ENCODE measurements around the gene PTPRR.
"Not testable (repeated sequence)": the region's sequence is repeated elsewhere in the genome, so short reads cannot be mapped to it uniquely, and the experiment has no call there.

PTPRR gene

DNA sequence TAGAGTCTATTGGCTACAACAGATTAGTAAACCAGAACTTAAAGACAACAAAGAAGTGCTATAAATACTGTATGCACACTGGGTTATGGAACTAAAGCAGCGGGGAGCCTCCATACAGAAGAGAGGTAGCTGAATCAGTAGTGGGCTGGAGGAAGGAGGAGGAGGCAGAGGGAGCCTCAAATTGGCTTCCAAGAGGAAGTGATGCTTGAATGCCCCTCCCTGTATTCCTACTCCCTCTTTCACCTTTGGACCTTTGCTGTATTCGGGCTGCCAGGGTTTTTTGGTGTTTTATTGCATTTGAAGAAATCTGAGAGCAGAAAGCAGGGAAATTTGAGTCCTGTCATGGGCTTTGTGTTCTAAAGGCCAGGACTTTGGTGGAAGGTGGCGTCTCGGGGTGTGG is 179.3 kb downstream of the PTPRR start:
- no peak for FAIRE-seq

GRCh38 chr12:70739756-70740155 is 180.8 kb downstream of the PTPRR start:
- FAIRE-seq: no peak

- FAIRE-seq: no peak
Measured at GRCh38 chr12:70736351-70737133, 184.0 kb downstream of the PTPRR start.

DNA sequence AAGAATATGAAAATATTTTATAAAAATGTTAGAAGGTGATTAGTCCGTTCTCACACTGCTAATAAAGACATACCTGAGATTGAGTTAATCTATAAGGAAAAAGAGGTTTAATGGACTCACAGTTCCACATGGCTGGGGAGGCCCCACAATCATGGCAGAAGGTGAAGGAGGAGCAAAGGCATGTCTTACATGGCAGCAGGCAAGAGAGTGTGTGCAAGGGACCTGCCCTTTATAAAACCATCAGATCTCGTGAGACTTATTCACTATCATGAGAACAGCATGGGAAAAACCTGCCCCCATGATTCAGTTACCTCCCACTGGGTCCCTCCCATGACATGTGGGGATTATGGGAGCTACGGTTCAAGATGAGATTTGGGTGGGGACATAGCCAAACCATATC is 185.3 kb downstream of the PTPRR start:
- not testable (repeated sequence) for FAIRE-seq

- peak; percentile 18 for FAIRE-seq
Measured at GRCh38 chr12:70733385-70733784, 187.2 kb downstream of the PTPRR start.

GRCh38 chr12:70732287-70732686 is 188.3 kb downstream of the PTPRR start:
- FAIRE-seq: no peak

DNA sequence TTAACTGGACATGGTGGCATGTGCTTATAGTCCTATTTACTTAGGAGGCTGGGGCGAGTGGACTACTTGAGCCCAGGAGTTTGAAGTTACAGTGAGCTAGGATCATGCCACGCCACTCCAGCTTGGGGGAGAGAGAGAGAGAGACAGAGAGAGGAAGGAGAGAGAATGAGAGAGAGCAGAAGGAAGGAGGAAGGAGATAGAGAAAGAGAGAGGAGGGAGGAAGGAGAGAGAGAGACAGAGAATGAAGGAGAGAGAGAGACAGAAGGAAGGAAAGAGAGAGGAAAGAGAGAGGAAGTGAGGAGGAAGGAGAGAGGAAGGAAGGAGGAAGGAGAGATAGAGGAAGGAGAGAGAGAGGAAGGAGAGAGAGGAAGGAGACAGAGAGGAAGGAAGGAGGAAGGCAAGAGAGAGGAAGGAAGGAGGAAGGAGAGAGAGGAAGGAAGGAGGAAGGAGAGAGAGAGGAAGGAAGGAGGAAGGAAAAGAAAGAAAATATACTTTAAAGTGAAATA is 189.8 kb downstream of the PTPRR start:
- no peak for FAIRE-seq

GRCh38 chr12:70724444-70724843 is 196.1 kb downstream of the PTPRR start:
- FAIRE-seq: no peak

DNA sequence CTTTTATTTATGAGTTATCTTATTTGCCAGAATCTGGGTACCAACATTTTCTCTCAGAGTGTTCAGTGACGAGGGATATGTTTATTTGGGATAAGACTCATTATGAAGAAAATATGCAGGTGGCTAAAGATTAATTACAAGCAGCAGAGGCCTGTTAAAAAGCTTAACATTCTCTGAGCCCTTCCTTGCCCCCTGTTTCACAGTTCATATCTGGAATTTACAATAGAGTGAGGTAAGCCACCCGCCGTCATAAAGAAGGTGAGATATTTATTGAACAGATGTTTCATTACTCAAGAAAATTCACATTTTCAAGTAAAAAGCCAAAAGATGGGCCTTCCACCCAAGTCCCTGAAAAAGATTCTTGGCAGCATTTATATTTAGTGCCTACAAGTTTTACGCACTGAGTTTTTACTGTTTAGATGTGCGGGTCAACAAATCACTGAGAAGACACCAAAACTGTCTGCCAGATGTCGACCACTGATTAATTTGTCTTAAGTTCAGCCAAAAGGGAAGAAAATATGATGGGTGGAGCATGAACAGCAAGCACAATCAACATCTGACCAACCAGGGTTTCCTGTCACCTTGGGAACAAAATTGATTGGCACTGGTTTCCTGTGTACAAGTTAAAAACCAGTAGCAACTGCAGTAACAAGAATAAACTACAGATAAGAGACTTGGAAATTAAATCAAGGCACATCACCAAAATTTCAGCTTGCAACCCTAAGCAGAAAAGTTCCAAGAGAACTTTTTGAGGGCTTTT is 197.8 kb downstream of the PTPRR start:
- FAIRE-seq: no peak

DNA sequence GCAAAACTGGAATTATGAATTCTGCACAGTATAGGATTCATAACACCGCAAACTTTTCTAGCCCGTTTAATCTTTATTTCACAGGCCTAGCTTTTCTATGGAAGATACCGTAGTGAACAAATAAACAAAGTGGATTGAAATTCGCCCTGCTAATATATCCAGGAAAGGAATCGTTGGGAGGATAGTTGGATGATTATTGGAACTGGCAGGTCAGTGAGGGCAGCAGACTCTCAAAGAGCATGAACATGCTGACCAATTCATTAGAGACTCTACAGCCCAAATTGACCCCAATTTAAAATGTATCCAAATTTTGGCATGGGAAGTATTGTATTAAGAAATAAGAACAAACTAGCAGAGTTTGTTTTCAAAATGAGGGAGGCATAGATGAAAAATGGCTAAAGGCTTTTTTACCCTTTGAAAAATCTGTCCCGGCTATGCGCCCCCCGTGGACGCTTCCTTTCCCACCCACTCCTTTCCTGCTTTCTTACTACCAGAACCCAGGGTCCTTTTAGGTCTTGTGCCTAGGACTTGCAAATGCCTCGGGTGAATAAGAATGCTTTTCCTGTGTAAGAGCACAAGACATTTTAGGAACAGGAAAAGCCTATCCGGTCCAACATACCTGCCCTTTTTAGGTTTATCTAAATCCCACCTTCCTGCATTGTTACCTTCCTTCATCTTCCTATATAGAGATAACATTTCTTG is 198.7 kb downstream of the PTPRR start:
- FAIRE-seq: no peak

- no peak for FAIRE-seq
Measured at GRCh38 chr12:70721216-70721615, 199.3 kb downstream of the PTPRR start.

DNA sequence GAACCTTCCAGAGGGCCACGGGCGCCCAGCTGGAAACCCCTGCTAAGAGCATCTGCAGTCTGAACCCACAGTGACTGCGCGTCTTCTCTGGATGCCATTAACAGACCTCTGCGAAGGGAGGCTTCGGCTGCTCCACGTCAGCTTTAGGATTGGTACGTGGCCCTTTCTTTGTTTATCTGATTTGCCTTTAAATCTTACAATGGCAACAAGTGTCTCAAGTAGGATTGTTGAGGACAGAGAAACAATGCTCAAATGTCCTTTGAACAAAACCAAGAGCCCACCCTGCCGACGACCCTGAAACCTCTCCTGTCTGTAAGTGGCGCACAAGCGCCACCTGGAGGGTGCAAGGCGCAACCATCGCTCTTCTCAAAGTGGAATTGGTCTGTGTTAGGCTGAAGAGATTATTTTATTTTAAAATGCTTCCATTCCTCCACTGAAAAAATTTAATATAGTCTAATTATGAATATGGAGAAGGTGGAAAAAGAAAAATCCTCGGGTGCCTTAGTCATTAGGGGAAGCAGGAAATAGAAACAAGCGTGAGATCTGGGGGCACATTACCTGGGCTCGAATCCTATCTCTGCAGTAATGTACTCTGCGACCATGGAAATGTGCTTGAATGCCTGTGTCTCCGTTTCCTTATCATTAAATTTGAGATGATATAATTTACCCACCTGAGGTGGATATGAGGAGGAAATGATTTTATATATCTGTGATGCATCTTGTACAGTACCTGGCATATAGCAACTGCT is 200.7 kb downstream of the PTPRR start:
- FAIRE-seq: no peak

GRCh38 chr12:70719071-70719470 is 201.5 kb downstream of the PTPRR start:
- FAIRE-seq: no peak

DNA sequence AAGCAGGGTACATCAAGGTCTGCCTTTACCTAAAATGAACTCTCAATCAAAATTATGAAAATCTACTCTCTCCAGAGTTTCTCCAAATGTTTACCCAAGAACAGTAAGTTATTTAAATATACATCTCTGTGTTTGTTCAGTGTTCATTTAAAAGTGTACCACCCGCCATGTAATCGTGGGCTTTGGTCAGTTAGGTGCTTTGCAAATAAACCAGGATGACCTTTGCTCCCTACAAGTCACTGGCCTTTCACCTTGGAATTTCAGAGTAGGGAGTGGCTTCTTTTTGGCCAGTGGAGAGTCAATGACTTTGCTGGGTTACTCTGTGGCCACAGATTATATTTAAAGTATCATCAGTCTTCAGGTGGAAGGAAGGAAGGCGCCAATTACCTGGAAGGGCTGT is 208.7 kb downstream of the PTPRR start:
- FAIRE-seq: no peak

- no peak for FAIRE-seq
Measured at GRCh38 chr12:70709022-70709421, 211.5 kb downstream of the PTPRR start.

GRCh38 chr12:70706611-70707010 is 213.9 kb downstream of the PTPRR start:
- FAIRE-seq: no peak

- no peak for FAIRE-seq
Measured at GRCh38 chr12:70698345-70698744, 222.2 kb downstream of the PTPRR start.

GRCh38 chr12:70695361-70696023 is 225.0 kb downstream of the PTPRR start:
- peak; percentile 43 for FAIRE-seq

DNA sequence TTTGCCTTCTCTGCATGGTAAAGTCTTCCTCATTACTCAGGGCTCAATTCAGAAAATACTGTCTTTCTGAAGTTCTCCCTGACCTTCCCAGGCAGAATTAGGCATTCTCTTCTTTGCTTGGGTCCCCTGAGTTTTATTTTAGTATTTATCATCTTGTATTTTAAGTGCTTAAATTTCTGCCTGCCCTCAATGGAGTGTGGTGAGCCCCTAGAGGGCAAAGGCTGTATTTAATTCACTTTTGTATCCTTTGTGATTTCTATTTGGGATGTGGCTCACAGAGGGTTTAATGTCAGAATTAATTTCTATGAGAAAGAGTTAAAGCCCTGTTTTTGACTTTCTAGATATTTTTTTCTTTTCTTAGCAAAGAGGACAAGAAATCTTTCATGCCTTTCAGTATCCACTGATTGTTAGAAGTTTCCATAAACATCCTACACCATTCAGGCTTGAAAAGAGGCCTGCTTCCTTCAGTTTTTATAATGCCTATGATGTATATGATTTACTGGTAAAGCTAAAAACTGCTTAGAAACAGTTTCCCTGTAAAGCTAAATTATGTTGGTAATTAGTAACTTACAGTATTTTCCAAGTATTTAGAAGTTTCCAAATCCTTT is 227.8 kb downstream of the PTPRR start:
- no peak for FAIRE-seq

DNA sequence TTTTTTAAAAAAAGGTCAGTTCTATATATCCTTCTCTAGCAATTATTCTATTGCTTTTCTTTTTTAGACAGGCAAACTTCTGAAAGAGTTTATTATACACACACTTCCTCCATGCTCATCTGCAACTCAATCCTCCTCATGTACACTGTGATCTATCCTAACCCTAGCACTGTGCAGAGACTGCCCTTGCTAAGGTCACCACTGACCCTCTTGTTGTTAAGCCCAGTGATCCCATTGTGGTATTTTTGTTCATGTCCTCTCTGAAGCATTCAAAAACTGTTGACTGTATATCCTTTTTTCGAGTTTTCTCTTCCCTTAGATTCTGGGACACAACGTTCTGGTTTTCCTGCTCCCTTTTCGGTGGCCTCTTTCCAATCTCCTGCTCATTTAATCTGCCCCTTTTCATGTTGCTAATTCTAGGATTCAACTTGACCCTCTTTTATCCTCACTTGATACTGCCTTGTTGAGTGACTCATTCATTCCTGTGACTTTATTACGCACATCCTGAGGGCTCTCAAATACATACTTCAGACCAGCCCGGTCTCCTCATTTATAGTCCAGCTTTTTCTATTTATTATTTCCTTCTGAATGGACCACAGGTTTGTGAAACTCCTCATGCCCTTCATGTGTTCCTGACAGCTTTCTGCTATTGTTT is 229.4 kb downstream of the PTPRR start:
- no peak for FAIRE-seq

GRCh38 chr12:70686907-70687306 is 233.6 kb downstream of the PTPRR start:
- no peak for FAIRE-seq
